DMS153 treated with DMSO at 0.1 percent for 48 hours (cell line): ENCODE measurements around the gene CSAD.

ENCODE experiments used
- DNase-seq: peaks from one replicate; lab custom pipeline; 2025; ENCODE audit not compliant: unreplicated experiment; lab: John Stamatoyannopoulos, UW

The CSAD gene, protein sequence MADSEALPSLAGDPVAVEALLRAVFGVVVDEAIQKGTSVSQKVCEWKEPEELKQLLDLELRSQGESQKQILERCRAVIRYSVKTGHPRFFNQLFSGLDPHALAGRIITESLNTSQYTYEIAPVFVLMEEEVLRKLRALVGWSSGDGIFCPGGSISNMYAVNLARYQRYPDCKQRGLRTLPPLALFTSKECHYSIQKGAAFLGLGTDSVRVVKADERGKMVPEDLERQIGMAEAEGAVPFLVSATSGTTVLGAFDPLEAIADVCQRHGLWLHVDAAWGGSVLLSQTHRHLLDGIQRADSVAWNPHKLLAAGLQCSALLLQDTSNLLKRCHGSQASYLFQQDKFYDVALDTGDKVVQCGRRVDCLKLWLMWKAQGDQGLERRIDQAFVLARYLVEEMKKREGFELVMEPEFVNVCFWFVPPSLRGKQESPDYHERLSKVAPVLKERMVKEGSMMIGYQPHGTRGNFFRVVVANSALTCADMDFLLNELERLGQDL

GRCh38 chr12:53180220-53180930, at the start of gene CSAD, which contains the start of gene ZNF740:
Gene CSAD (minus strand): TSS chr12:53180925. CDS start chr12:53173470, 7,455 bp downstream.
Gene ZNF740 (plus strand): TSS chr12:53180722. CDS start chr12:53181984, 1,262 bp downstream.
- peak; percentile 88 for DNase-seq

DNA sequence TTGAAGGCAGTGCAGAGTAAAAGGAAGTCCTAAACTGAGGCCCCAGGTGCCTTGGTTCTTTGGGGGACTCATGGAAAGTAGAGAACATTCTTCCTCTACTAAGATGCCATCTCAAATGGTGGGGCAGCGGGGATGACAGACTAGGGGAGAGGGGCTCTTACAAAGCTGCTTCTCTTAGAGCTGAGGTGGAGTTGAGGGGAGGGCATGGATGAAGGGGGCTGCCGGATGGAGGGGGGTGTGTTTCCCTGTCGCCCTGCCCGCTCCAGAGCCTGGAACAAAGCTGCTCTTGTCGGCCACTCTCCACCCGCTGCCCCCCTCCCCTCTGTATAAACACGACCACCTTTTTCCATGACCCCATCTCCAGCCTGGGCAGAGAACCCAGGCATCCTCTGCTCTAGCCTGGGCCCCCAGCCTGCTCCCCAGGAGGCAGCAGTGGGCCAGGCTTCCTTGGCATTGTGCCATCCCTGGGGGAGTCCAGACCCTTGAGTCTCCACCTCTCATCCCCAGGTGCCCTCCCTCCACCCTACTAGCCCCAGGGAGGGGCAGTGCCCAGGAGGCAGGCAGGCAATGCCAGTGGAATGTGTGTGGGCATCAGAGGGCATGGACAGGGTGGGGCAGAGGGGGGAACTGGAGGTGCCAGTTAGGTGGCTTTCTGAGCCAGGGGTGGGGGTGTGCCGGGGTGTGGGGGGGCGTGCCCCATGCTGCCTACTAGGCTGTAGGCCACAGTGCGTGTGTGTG, 49.6 kb upstream of the CSAD start:
- no peak for DNase-seq

DNA sequence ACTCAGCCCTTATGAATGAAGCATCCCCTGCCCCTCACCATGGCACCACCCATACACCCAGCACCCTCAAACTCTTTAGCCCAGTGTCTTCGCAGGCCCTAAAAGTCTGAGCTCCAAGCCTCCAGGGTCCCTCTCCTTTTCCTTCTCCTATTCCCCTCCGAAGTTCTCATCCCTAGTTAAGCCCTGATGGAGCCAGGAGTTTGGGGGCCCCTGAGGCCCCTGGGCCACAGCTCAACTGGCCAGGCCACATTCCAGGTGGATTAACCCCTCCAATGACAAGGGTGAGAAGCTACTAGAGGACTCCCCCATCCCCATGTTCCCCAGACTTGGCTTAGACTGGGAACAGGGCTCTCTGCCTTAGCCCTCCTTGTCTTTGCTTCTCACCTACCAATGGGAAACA, 48.7 kb upstream of the CSAD start:
- no peak for DNase-seq

- DNase-seq, result no peak
These were observed 47.1 kb upstream of the CSAD start for GRCh38 chr12:53227836-53228235.

DNA sequence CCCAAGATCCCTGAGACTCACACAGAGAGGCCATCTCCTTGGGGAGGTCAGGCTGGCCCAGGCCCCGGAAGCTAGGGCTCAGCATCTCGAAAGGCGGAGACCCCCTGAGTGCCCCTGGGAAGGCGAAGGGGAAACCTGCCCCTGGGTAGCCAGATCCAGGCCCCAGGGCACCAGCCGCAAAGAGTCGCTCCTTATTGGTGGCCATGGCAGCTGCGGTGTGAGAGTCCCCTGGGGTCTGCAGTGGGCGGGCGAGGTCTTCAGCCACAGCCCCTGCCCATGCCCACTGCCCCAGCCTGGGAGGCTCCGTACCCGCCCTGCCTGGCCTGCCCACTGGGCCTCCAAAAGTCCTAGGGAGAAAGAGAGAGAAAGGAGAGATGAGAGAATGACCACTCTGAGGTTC, 46.6 kb upstream of the CSAD start:
- DNase-seq, result no peak

GRCh38 chr12:53226815-53227214, 46.1 kb upstream of the CSAD start:
- no peak for DNase-seq

GRCh38 chr12:53225635-53226424, 45.1 kb upstream of the CSAD start:
- no peak for DNase-seq

DNA sequence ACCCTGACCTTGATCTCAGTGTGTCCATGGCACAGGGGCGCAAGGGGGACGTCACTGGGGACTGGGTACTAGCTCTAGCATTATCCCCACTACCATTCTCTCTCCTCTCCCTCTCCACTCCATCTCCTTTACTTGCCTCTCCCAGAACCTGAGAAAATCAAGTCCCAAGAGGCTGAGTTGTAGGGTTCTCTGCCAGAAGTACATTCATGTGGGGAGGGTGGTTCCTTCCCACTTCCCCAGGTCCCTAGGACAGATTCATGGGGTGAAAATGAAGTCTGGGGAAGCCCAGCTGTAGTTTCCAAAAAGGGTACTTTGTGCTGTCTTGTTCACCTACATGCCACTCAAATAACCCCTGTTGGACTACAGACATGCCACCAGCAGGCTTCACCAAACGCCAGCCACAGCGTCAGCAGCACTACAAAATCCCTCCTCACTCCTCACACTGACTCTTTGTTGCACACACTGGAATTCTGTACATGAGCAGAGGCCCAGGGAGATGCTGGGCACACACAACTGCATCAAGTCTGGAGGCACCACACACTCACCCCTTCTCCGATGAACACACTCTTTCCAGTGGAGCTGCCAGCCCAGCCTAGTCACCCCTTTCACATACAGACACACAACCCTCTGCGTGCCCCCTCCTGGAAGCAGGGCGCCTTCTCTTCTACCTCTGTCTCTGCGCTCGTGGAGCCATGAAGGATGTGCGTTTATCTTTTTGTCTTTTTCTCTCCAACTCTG, 44.3 kb upstream of the CSAD start:
- DNase-seq, result no peak

- no peak for DNase-seq
These were observed 43.6 kb upstream of the CSAD start for GRCh38 chr12:53224061-53224896.

DNA sequence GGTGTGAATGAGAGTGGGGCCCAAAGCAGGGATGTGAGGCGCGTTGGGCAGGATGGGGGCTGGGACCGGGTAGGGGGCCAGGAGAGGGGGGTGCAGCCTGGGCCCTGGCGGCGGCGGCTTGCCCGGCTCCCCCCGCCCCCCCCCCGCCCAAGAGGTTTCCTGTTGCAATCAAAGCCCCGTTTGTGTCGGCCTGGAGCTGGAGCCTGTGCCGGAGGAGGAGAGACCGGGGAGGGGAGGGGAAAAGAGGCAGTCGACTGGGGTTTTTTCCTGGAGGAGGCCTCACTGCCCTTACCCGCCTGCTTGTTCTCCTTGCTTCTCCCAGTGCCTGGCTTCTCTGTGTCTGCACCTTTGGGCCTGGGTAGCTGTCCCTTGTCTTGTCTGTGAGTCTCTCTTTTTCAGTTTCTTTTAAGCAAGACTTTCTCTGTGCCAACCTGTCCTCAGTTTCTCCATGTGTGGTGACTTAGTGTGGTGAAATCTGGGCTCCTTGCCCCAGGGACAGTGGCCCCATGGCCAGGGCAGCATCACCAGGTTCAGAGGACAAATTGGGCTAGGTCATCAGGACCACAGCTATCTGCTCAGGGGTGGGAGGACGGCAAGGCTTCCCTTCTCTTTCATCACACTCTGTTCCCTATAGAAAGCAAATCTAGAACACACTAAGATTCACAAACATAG, 42.8 kb upstream of the CSAD start:
- DNase-seq, result no peak

DNA sequence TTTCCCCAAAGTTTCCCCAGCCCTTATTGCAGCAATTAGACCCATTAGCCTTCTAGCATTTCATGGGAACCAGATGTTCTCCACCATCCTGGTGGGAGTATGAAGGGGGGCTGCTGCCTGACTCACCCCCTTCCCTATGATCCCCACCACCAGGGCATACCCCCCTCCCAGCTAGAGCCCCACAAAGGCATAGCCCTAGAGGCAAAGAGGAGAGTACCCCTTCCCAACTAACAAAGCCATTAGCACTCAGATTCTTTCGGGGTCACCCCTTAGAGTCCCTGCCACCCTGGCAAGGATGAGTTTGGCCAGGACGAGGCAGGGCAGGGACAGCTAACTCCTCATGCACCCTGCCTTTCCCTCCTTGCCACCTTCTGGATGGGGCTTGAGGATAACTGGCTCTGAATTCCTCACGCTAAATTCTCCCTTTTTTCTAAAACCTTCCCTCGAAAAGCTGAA, 42.1 kb upstream of the CSAD start:
- no peak for DNase-seq

DNA sequence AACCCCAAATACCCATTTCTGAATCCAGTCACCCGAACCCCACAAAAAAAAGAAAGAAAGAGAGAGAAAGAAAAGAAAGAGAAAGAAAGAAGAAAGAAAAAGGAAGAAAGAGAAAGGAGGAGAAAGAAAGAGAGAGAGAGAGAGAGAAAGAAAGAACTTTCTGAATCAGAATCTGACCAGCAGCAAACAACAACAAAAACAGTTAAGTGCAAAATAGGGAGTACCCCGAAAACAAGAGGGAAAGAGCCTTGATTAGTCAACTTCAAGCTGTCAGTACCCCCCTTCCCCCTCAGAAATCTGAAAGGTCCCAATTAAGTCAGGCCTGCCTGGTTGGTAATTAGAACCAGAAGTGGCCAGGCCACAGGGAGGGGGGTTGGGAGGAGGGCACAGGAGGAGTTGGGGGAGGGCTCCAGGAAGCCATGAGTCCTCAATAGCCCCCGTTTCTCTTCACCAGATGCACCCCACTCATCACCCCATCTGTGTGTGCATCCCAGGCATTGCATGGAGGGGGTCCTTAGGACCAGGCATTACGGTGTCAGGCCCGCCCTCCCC, 41.5 kb upstream of the CSAD start:
- no peak for DNase-seq

GRCh38 chr12:53221203-53222080, 40.7 kb upstream of the CSAD start:
- DNase-seq, result no peak

GRCh38 chr12:53220694-53221202, 40.0 kb upstream of the CSAD start:
- DNase-seq, result no peak

DNA sequence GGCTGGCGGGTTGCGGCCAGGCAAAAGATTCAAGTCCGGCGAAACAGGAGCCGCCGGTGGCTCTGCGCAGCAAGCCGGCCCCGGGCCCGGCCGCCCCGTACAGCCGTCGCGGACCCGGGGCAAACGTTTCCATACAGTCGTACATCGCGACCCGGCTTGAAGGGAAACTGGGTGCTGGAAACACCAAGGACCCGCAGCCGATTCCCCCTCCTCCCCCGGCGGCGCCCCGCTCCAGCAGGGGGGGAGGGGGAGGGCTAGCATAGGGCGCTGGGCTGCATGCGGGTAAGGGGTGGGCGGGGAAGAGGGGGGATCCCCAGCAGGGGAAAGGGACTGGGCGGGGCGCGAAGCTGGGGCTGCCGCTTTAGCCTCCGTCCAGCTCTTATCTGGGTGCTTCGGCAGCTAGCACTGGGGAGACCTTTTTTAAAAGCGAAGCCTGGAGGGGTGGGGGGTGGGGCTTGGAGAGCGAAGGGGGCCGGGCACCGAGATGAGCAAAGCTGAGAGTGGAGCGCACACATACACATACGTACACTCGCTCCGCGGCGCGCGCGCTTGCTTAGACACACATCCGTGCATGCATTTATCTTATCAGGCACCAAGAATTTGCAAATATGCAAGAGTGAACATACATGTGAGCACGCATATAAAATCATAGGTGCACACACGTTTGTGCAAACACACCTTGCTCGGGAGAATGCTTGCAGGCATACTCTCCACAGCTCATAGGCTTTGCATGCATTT, 39.4 kb upstream of the CSAD start:
- no peak for DNase-seq

GRCh38 chr12:53219292-53219955, 38.7 kb upstream of the CSAD start:
- no peak for DNase-seq
